ENCODE measurements around the gene GLIS1. TPM values are rescaled to one million over a fixed set of nuclear protein-coding genes. Genes with fewer than 3 reads are reported as not detected.

The GLIS1 gene
- total RNA-seq, 1 donor from 2014 or later, result not detected

- no peak for TF ChIP-seq CTCF (IDR thresholded peaks at IDR 0.05)
- H3K36me3 ChIP-seq, result no peaks in the 10 kb centered on the region
- H3K27me3 ChIP-seq, result no peaks in the 10 kb centered on the region
- H3K27ac ChIP-seq, result no peak overlapping the region
- intact Hi-C loops (cut with DNase I), result no loop called here
- DNase-seq (ENCODE audit: low spot score in 2 of 2), result peak in 1 of 2 donors; percentile 9
- H3K9me3 ChIP-seq, result no peaks in the 10 kb centered on the region
- no peak overlapping the region for H3K4me3 ChIP-seq
- H3K4me1 ChIP-seq, result no peaks in the 10 kb centered on the region
Measured at GRCh38 chr1:53549287-53549686, 189.7 kb downstream of the GLIS1 start.

GRCh38 chr1:53548031-53548491 lies 190.9 kb downstream of the GLIS1 start:
- H3K4me3 ChIP-seq, result no peak overlapping the region
- H3K27ac ChIP-seq, result no peak overlapping the region
- H3K36me3 ChIP-seq, result no peaks in the 10 kb centered on the region
- no peaks in the 10 kb centered on the region for H3K27me3 ChIP-seq
- intact Hi-C loops (cut with DNase I), result no loop called here
- H3K4me1 ChIP-seq, result no peaks in the 10 kb centered on the region
- H3K9me3 ChIP-seq, result no peaks in the 10 kb centered on the region
- no peak for TF ChIP-seq CTCF (IDR thresholded peaks at IDR 0.05)
- DNase-seq (ENCODE audit: low spot score in 2 of 2), result peak; percentile 1 to 34

GRCh38 chr1:53547231-53547790 lies 191.7 kb downstream of the GLIS1 start:
- intact Hi-C loops (cut with DNase I), result no loop called here
- TF ChIP-seq CTCF (IDR thresholded peaks at IDR 0.05), result no peak
- Histone ChIP-seq H3K36me3 (no peaks in the 10 kb centered on the region), H3K4me1 (no peaks in the 10 kb centered on the region), H3K9me3 (no peaks in the 10 kb centered on the region), H3K4me3 (no peak overlapping the region), H3K27ac (no peak overlapping the region), H3K27me3 (no peaks in the 10 kb centered on the region)
- peak in 1 of 2 donors; percentile 42 for DNase-seq (ENCODE audit: low spot score in 2 of 2)

- Histone ChIP-seq H3K27me3 (no peaks in the 10 kb centered on the region), H3K27ac (no peak overlapping the region), H3K4me3 (no peak overlapping the region), H3K9me3 (no peaks in the 10 kb centered on the region), H3K36me3 (no peaks in the 10 kb centered on the region), H3K4me1 (no peaks in the 10 kb centered on the region)
- DNase-seq (ENCODE audit: low spot score in 2 of 2), result peak in 1 of 2 donors; percentile 38
- TF ChIP-seq CTCF (IDR thresholded peaks at IDR 0.05), result no peak
- intact Hi-C loops (cut with DNase I), result no loop called here
Measured at GRCh38 chr1:53546409-53547155, 192.4 kb downstream of the GLIS1 start.

GRCh38 chr1:53545663-53546408 lies 193.1 kb downstream of the GLIS1 start:
- no peak for TF ChIP-seq CTCF (IDR thresholded peaks at IDR 0.05)
- peak; percentile 2 to 28 for DNase-seq (ENCODE audit: low spot score in 2 of 2)
- H3K9me3 ChIP-seq, result no peaks in the 10 kb centered on the region
- no peaks in the 10 kb centered on the region for H3K36me3 ChIP-seq
- H3K27ac ChIP-seq, result no peak overlapping the region
- H3K4me1 ChIP-seq, result no peaks in the 10 kb centered on the region
- H3K27me3 ChIP-seq, result no peaks in the 10 kb centered on the region
- intact Hi-C loops (cut with DNase I), result no loop called here
- no peak overlapping the region for H3K4me3 ChIP-seq
